Activated CD4-positive, CD25-positive, alpha-beta regulatory T cell treated with anti-CD3 and anti-CD28 coated beads, Interleukin-2, amount 50 U/mL, for 24 hours (primary cell): Measurements from ENCODE around the gene TEX14.
"Not testable (repeated sequence)": the region's sequence is repeated elsewhere in the genome, so short reads cannot be mapped to it uniquely, and the experiment has no call there.

ENCODE experiments used
- ATAC-seq, 2 donors: fragments of 150-1000 bp; cut with Tn5 transposase; one replicate each; pipeline ENCODE4 v1.10.0; 2021; ENCODE audit warnings: mild to moderate bottlenecking in 1 of 2, moderate library complexity in 1 of 2

The TEX14 gene

DNA sequence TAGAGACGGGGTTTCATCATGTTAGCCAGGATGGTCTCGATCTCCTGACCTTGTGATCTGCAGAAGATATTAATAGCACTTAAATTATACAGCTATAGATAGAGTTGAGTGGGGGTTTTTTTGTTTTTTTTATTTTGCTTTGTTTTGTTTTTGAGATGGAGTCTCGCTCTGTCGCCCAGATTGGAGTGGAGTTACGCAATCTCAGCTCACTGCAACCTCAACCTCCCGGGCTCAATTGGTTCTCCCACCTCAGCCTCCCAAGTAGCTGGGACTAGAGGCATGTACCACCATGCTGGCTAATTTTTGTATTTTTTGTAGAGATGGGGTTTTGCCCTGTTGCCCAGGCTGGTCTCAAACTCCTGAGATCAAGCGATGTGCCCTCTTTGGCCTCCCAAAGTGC lies 1.8 kb downstream of the TEX14 start:
- ATAC-seq: not testable (repeated sequence)

GRCh38 chr17:58688521-58688920 lies 3.3 kb downstream of the TEX14 start:
- ATAC-seq: no peak

DNA sequence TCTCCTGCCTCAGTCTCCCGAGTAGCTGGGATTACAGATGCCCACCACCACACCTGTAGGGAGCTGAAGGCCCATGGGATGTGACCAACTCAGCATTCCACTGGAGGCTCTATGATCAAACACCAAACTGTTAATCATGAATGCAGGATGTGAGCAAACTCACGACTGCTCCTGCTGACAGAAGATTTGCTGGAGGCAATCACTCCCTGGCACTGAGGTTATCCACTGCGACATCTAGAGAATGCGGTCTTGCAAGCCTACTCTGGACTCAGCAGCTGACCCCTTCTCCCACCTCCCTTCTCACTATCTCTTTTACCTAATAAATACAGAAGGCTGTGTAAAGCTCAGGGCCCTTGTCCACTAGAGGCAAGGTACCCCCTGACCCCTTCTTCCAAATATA lies 4.9 kb downstream of the TEX14 start:
- ATAC-seq: no peak

GRCh38 chr17:58684462-58684861 lies 7.4 kb downstream of the TEX14 start:
- ATAC-seq: not testable (repeated sequence)

DNA sequence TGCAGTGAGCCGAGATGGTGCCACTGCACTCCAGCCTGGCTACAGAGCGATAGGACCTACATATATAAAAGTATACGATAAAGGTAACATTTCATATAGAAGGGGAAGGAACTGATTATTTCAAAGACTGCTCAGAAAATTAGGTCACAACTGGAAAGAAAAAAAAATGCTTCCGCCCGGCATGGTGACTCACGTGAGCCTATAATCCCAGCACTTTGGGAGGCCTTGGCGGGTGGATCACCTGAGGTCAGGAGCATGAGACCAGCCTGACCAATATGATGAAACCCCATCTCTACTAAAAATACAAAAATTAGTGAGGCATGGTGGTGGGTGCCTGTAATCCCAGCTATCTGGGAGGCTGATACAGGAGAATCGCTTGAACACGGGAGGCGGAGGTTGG lies 7.8 kb downstream of the TEX14 start:
- ATAC-seq: no peak

- ATAC-seq: no peak
Observed at GRCh38 chr17:58680038-58680369, 11.8 kb downstream of the TEX14 start.

DNA sequence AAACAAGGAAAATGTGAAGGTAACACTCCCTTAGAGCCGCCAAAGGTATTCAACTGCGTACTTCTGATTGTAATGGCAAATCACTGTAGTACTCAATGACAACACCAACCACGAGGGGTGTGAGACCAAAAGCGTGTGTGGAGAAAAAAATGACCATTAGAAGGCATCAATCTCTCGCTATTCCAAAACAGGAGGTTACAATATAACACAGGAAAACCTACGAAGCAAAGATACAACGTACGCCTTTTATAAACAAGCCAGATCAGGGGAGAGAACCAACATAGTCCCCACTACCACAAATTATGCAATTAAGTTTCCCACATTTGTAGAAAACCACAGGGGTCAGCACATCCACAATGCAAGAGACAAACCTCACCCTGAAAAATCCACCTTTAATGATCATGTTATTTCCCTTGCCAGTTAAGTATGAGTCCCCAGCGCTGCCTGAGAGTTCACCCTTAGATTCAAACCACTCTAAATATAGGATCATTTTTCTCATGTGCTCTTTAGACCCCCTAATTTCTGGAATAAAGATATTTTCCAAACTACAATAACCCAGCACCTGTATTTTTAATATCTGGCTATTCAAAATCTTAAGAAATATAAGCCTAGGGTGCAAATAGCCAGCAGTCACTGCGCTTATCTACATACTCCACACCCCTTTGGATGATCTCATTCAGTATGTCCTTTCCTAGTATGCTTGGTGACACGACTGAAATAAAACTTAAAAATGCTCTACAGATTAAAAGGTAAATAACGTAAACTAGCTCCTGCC lies 12.4 kb downstream of the TEX14 start:
- ATAC-seq: peak in 1 of 2 donors; percentile 27

DNA sequence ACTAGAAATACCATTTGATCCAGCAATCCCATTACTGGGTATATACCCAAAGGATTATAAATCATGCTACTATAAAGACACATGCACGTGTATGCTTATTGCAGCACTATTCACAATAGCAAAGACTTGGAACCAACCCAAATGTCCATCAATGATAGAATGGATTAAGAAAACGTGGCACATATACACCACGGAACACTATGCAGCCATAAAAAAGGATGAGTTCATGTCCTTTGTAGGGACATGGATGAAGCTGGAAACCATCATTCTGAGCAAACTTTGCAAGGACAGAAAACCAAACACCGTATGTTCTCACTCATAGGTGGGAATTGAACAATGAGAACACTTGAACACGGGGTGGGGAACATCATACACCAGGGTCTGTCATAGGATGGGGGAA lies 13.6 kb downstream of the TEX14 start:
- not testable (repeated sequence) for ATAC-seq

- no peak for ATAC-seq
Observed at GRCh38 chr17:58677194-58677880, 14.5 kb downstream of the TEX14 start.

DNA sequence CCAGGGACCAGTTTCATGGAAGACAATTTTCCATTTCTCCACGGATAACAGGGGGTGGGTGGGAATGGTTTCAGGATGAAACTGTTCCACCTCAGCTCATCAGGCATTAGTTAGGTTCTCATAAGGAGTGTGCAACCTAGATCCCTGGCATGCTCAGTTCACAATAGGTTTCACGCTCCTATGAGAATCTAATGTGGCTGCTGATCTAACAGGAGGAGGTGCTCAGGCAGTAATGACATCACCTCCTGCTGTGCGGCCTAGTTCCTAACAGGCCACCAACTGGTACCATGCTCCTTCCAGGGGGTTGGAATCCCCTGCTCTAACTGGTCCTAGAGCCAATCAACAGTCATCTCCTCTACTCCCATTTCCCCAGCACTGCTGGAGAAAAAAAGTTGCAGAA lies 19.9 kb downstream of the TEX14 start:
- ATAC-seq: no peak

DNA sequence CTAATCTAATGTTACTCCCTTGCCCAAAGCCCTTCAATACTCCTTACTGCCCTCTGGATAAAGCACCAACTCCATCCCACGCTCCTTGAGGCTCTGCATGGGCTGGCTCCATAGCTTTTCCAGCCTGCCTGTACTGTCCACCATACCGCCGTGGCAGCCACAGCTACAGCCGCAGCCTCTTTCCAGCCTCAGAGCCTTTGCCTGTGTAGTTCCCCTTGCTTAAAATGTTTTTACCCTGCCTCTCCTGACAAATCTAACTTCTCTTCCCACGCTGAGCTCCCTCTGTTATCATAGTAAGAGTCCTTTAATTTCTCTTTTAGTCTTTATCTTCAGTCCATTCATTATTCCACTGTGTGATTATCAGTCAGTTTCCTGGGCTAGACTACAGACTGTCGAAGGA lies 22.0 kb downstream of the TEX14 start:
- no peak for ATAC-seq

GRCh38 chr17:58668598-58668935 lies 23.3 kb downstream of the TEX14 start:
- no peak for ATAC-seq

GRCh38 chr17:58667934-58668597 lies 23.8 kb downstream of the TEX14 start:
- no peak for ATAC-seq

GRCh38 chr17:58666858-58667267 lies 25.0 kb downstream of the TEX14 start:
- ATAC-seq: peak; percentile 13 to 20

GRCh38 chr17:58665946-58666857 lies 25.6 kb downstream of the TEX14 start:
- ATAC-seq: no peak

DNA sequence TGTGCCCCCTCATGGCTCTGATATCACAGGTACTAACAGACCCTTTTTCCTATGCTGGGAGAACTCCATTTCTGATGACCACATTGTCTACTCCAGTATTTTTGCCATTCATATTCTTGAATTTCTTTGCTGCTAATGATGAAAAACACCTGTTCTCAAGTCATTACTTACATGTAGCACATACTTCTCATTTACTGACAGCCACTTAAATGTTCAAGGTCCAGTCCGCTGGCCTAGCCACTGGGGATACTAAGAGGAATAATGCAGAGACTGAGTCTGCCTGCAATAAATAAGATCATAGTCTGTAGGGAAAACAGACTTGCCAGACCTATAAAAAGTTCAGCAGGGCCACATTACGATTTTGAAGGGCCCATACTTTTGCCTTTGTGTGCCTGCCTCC lies 27.5 kb downstream of the TEX14 start:
- ATAC-seq: no peak

GRCh38 chr17:58661499-58661898 lies 30.3 kb downstream of the TEX14 start:
- ATAC-seq: no peak

GRCh38 chr17:58660621-58661020 lies 31.2 kb downstream of the TEX14 start:
- ATAC-seq: no peak

DNA sequence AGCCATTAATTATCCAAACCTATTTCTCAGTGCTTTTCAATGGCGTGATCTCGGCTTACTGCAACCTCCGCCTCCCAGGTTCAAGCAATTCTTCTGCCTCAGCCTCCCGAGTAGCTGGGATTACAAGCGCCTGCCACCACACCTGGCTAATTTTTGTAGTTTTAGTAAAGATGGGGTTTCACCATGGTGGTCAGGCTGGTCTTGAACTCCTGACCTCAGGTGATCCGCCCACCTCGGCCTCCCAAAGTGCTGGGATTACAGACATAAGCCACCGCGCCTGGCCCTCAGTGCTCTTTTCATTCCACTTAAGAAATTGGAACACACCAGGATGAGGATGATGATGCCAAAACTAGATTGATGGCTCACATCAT lies 32.1 kb downstream of the TEX14 start:
- not testable (repeated sequence) for ATAC-seq

- ATAC-seq: peak; percentile 82 to 86
Observed at GRCh38 chr17:58658804-58659713, 32.8 kb downstream of the TEX14 start.

DNA sequence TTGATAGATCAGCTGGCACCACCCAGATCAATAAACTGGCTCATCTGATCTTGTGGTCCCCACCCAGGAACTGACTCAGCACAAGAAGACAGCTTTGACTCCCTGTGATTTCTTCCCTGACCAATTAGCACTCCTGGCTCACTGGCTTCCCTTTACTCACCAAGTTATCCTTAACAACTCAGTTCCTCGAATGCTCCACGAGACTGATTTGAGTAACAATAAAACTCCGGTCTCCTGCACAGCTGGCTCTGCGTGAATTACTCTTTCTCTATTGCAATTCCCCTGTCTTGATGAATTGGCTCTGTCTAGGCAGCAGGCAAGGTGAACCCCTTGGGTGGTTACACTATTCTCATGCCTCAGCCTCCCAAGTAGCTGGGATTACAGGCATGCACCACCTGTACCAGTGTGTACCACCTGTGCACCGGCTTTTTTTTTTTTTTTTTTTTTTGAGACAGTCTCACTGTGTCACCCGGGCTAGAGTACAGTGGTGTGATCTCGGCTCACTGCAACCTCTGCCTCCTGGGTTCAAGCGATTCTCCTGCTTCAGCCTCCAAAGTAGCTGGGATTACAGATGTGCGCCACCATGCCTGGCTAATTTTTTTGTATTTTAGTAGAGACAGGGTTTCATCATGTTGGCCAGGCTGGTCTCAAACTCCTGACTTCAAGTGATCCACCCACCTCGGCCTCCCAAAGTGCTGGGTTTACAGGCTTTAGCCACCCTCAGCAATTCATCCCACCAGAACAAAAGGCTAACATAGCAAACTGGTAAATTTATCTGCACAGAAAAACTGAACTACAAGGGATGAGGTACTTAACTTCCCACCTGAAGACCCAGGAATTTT lies 33.7 kb downstream of the TEX14 start:
- ATAC-seq: not testable (repeated sequence)
